Left forelimb (tissue), 1 donor: Measurements from ENCODE around the gene DERA.
"Not testable (repeated sequence)": the region's sequence is repeated elsewhere in the genome, so short reads cannot be mapped to it uniquely, and the experiment has no call there.

ENCODE experiments used
- DNase-seq: peaks from one replicate; pipeline ENCODE4 v3.0.0-alpha.2; 2018; ENCODE audit warnings: low spot score

Gene DERA

GRCh38 chr12:16013722-16014121, 102.6 kb downstream of the DERA start:
- DNase-seq, result not testable (repeated sequence)

GRCh38 chr12:16014394-16014793, 103.3 kb downstream of the DERA start:
- DNase-seq, result not testable (repeated sequence)

GRCh38 chr12:16016748-16017147, 105.6 kb downstream of the DERA start:
- no peak for DNase-seq

GRCh38 chr12:16018306-16018705, 107.2 kb downstream of the DERA start:
- DNase-seq, result no peak

- DNase-seq, result no peak
These were observed 108.0 kb downstream of the DERA start for GRCh38 chr12:16019136-16019535.

- DNase-seq, result no peak
These were observed 108.9 kb downstream of the DERA start for GRCh38 chr12:16020031-16020430.

GRCh38 chr12:16021026-16021425, 109.9 kb downstream of the DERA start:
- DNase-seq, result no peak

- DNase-seq, result no peak
These were observed 110.5 kb downstream of the DERA start for GRCh38 chr12:16021676-16022075.

- no peak for DNase-seq
These were observed 115.9 kb downstream of the DERA start for GRCh38 chr12:16027002-16027401.

GRCh38 chr12:16030744-16031143, 119.6 kb downstream of the DERA start:
- DNase-seq, result no peak

- DNase-seq, result no peak
These were observed 123.1 kb downstream of the DERA start for GRCh38 chr12:16034136-16034817.

- no peak for DNase-seq
These were observed 124.9 kb downstream of the DERA start for GRCh38 chr12:16036073-16036472.

GRCh38 chr12:16037533-16037932, 126.4 kb downstream of the DERA start:
- DNase-seq, result no peak

- DNase-seq, result no peak
These were observed 132.3 kb downstream of the DERA start for GRCh38 chr12:16043480-16043879.

GRCh38 chr12:16046266-16046665, 135.1 kb downstream of the DERA start:
- no peak for DNase-seq

- no peak for DNase-seq
These were observed 137.4 kb downstream of the DERA start for GRCh38 chr12:16048511-16048910.

GRCh38 chr12:16056910-16057309, 145.8 kb downstream of the DERA start:
- no peak for DNase-seq

- not testable (repeated sequence) for DNase-seq
These were observed 146.2 kb downstream of the DERA start for GRCh38 chr12:16057351-16057751.

- DNase-seq, result no peak
These were observed 151.5 kb downstream of the DERA start for GRCh38 chr12:16062611-16063010.

GRCh38 chr12:16063726-16064125, 152.6 kb downstream of the DERA start:
- DNase-seq, result no peak

GRCh38 chr12:16070113-16070512, 159.0 kb downstream of the DERA start:
- no peak for DNase-seq

- DNase-seq, result no peak
These were observed 161.5 kb downstream of the DERA start for GRCh38 chr12:16072678-16073077.

- DNase-seq, result no peak
These were observed 163.8 kb downstream of the DERA start for GRCh38 chr12:16074894-16075293.

GRCh38 chr12:16075887-16076286, 164.8 kb downstream of the DERA start:
- no peak for DNase-seq
